Activated CD8-positive, alpha-beta memory T cell treated with anti-CD3 and anti-CD28 coated beads for 36 hours (primary cell): ENCODE measurements around the gene PIGP. TPM values are rescaled to one million over a fixed set of nuclear protein-coding genes. Genes with fewer than 3 reads are reported as not detected.

Experiments
- CTCF ChIA-PET: fragments of 350-600 bp; sonication (Branson Sonifier 250); formaldehyde crosslinking; loops from one replicate; lab custom pipeline; 2021; ENCODE audit warnings: antibody characterized with exemption; lab: Charles Lee
- POLR2A ChIA-PET: fragments of 350-600 bp; sonication (Branson Sonifier 250); formaldehyde crosslinking; loops from one replicate; lab custom pipeline; 2021; ENCODE audit warnings: antibody characterized with exemption; lab: Charles Lee
- total RNA-seq, 2 experiments: library from RNA; stranded (reverse); gene quantifications; one replicate each; pipeline ENCODE4 v1.2.3, GENCODE V29; 2021

The PIGP gene
- total RNA-seq, 2 experiments from 2014 or later = 20.1 to 25.0 TPM

DNA sequence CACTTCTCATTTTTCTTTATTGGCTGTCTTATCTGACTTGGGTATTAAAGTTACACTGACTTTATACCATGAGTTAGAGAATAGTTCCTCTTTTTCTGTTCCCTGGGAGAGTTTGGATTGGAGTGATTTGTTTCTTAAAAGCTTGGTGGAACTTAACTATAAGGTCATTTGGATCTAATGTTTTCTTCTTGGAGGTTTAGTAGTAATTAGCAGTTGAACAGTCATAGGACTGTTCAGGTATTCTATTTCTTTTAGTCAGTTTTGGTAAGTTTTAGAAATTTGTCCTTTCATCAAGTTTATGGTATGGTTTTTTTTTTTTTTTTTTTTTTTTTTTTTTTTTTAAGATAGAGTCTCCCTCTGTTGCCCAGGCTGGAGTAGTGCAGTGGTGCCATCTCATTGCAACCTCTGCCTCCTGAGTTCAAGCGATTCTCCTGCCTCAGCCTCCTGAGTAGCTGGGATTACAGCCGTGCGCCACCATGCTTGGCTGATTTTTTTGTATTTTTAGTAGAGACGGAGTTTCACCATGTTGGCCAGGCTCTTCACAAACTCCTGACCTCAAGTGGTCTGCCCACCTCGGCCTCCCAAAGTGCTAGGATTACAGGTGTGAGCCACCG lies 6.4 kb upstream of the PIGP start:
- POLR2A ChIA-PET = no interaction called here
- CTCF ChIA-PET = interaction anchor here (0.7 to 1.1 kb wide), 4 partner anchors 14 to 279 kb away, joined by 3 to 4 read pairs (median 4); no protein-coding TSS in a partner anchor

- POLR2A ChIA-PET = no interaction called here
- CTCF ChIA-PET = no interaction called here
These were observed 4.5 kb upstream of the PIGP start for GRCh38 chr21:37077403-37077802.

DNA sequence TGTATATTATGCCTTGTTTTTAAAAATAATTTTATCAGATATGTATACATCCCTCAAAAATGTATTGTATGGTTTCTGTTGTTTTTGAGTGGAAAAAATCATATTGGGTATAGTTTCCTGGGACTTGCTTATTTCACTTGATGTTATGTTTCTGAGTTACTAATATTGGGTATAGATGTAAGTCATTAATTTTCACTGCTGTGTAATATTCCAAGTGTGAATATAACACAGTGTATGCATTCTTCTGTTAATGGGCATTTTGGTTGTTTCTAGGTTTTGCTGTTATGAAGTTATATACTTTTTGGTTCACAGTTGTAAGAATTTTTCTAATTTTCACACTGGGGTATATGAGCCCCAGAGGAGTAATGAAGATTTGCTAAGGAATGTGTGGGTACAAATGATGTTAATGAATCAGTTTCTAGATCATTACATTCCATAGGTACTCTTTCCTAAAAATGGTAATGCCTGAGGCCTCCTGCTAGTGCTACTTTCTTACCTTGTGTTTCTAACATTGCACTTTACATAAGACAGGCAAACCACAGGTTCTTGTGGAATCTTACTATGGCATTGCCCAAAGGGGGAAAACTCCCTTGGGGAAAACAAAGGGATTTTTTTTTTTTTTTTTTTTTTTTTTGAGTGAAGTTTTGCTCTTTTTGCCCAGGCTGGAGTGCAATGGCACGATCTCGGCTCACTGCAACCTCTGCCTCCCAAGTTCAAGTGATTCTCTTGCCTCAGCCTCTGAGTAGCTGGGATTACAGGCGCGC lies 3.4 kb upstream of the PIGP start:
- POLR2A ChIA-PET = no interaction called here
- CTCF ChIA-PET = no interaction called here

DNA sequence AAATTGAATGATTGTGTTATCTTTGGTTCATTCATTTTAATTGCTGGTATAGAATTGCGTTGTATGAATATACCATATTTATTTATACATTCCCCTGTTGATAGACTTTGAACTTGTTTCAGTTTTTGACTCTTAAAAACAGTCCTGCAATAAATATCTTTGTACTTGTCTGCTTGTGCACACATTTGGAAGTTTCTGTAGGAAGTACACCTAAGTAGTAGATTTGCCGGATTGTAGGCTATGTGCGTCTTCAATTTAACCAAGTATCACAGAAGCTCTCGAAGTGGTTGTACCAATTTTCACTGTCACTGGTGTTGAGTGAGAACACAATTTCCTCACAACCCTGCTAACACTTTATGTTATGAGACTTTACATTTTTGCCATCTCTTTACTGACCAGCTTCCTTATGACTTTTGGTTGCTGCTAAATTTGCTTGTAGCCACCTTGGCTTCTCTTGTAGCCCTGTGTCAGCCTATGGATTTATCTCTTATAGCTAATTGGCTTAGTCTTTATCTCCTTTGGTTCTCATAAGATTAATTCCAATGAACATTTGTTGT lies 2.4 kb upstream of the PIGP start:
- CTCF ChIA-PET = no interaction called here
- POLR2A ChIA-PET = no interaction called here

- POLR2A ChIA-PET = no interaction called here
- CTCF ChIA-PET = interaction anchor here (0.6 kb wide), 1 partner anchor 287 kb away, joined by 3 read pairs; no protein-coding TSS in a partner anchor
These were observed 1.7 kb upstream of the PIGP start for GRCh38 chr21:37074546-37074945.

DNA sequence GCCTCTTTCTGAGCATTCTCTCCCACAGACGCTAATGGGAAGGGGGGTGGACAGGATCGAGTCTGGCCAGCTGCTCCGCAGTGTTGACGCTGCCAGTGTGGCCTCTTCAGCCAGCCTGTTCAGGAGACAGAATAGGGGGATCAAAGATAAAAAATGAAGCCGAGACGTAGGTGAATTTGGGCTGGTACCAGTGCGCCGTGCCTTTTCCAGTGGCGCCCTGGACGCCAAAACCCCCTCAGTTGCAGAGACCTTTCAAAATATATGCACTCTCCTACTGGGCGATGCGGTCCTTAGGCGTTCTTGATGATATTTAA lies 1.3 kb upstream of the PIGP start:
- POLR2A ChIA-PET = no interaction called here
- CTCF ChIA-PET = interaction anchor here (0.6 kb wide), 1 partner anchor 288 kb away, joined by 3 read pairs; no protein-coding TSS in a partner anchor

- CTCF ChIA-PET = interaction anchor here (0.6 kb wide), 1 partner anchor 288 kb away, joined by 3 read pairs; no protein-coding TSS in a partner anchor
- POLR2A ChIA-PET = no interaction called here
These were observed 736 bp upstream of the PIGP start for GRCh38 chr21:37073417-37074196.

- ChIA-PET CTCF (no interaction called here), POLR2A (no interaction called here)
These were observed 440 bp downstream of the PIGP start for GRCh38 chr21:37072274-37072987.

GRCh38 chr21:37071561-37072273 lies 1.2 kb downstream of the PIGP start:
- ChIA-PET CTCF (no interaction called here), POLR2A (interaction anchor here (1.2 kb wide), 1 partner anchor 105 kb away, joined by 5 read pairs; the partner anchor contains the start of gene HLCS)

DNA sequence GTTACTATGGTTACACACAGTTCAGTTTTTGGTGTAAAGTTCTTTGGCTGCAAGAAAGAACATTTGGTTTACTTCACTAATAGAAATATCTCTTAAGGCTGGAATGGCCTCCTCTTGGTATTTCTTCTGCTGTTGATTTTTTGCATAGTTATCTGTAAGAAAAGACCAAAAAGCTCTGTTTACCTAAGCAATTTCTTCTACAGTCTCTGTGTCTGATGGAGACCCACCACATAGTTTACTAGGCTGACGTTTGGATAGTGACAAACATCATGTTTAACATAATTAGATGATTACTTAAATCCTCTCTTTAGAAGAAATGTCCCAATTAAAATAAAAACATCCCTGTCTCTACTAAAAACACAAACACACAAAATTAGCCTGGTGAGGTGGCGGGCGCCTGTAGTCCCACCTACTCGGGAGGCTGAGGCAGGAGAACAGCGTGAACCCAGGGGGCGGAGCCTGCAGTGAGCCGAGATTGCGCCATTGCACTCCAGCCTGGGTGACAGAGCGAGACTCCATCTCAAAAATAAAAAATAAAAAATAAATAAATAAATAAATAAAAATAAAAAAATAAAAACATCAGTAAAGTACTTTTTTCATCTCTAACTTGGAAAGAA lies 7.2 kb downstream of the PIGP start:
- ChIA-PET CTCF (interaction anchor here (0.6 kb wide), 1 partner anchor 14 kb away, joined by 4 read pairs; no protein-coding TSS in a partner anchor), POLR2A (no interaction called here)

DNA sequence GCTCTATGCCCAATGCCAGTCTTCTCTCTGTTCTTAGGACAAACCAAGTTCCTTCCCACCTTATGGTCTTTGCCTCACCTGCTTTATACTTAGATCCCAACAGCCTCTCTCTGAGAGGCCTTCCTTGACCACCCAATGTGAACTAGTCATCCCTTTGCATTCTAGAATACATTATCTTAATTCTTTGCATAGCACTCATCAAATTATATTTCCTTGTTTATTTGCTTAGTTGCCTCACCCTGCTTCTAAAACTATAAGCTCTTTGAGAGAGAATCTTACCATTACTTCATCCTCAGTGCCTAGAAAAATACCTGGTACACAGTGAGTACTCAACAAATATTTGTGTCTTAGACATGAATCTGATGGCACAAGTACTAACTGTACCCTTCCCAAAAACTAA lies 8.0 kb downstream of the PIGP start:
- POLR2A ChIA-PET = no interaction called here
- CTCF ChIA-PET = no interaction called here

- ChIA-PET POLR2A (no interaction called here), CTCF (no interaction called here)
These were observed 9.4 kb downstream of the PIGP start for GRCh38 chr21:37063433-37063832.

DNA sequence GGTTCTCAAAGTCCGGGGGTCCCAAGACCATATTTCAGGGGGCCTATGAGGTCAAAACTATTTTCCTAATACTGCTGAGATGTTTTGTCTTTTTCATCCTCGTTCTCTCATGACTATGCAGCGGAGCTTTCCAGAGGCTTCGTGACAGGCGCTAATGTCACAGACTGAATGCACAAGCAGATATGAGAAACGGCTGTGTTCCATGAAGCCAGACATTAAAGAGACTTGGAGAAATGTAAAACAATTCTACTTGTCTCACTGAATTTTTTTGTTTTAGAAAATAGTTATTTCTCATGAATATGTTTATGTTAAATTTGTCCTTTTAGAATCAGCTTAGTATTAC lies 10.3 kb downstream of the PIGP start:
- POLR2A ChIA-PET = no interaction called here
- CTCF ChIA-PET = no interaction called here

- ChIA-PET POLR2A (no interaction called here), CTCF (no interaction called here)
These were observed 10.8 kb downstream of the PIGP start for GRCh38 chr21:37061926-37062592.

DNA sequence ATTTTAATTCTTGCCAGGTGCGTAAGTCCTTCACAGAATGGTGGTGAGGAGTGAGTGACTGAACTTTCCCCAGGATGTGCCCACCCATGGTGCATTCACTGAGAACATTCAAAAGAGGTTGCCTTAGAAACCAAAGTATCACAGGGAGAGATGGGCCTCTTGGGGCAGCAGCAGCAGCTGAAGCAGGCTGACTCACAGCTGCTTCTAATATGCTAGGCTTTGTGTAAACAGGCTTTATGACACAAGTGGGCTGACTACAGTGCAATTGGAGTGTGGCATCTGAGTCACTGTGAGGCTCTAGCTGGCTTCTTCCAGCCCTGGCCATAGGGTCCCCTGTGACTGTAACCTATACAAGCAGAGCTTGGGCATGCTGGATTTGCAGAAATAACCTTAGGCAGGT lies 12.6 kb downstream of the PIGP start:
- ChIA-PET POLR2A (no interaction called here), CTCF (interaction anchor here (0.5 kb wide), 1 partner anchor 71 kb away, joined by 3 read pairs; no protein-coding TSS in a partner anchor)

- CTCF ChIA-PET = no interaction called here
- POLR2A ChIA-PET = no interaction called here
These were observed 13.7 kb downstream of the PIGP start for GRCh38 chr21:37059181-37059580.

GRCh38 chr21:37058261-37058660 lies 14.6 kb downstream of the PIGP start:
- ChIA-PET POLR2A (no interaction called here), CTCF (no interaction called here)

GRCh38 chr21:37057614-37058013 lies 15.3 kb downstream of the PIGP start:
- CTCF ChIA-PET = no interaction called here
- POLR2A ChIA-PET = no interaction called here
